PC-9 (cell line): ENCODE data around the gene ATP6V1E1. TPM values are rescaled to one million over a fixed set of nuclear protein-coding genes. Genes with fewer than 3 reads are reported as not detected.

Experiments used
- BruUV-seq: library from RNA; stranded (reverse); fragments of 400-500 nt; replicated peaks from 2 replicates; lab custom pipeline; 2021; lab: Mats Ljungman, UMichigan
- CTCF ChIA-PET: fragments of 300-600 bp; sonication (Branson Sonifier 250); formaldehyde crosslinking; loops from one replicate; lab custom pipeline; 2022; ENCODE audit warnings: antibody characterized with exemption; lab: Charles Lee
- POLR2A ChIA-PET: fragments of 300-600 bp; sonication (Branson Sonifier 250); formaldehyde crosslinking; loops from one replicate; lab custom pipeline; 2022; ENCODE audit warnings: antibody characterized with exemption; ENCODE audit not compliant: unreplicated experiment; lab: Charles Lee
- DNase-seq, 2 experiments: peaks; one replicate each; pipeline versions ENCODE4 v3.0.0 to v3.0.0-alpha.2; 2015 to 2022; ENCODE audit warnings: mixed read lengths in 1 of 2
- H2AFZ ChIP-seq: fragments of 200-600 bp; sonication (generic); 2 replicates; pipeline ENCODE4 v1.8.1; 2017; ENCODE audit warnings: antibody characterized with exemption
- H3F3A ChIP-seq: fragments of 200-600 bp; sonication (generic); 2 replicates; pipeline ENCODE4 v1.8.1; 2017; ENCODE audit warnings: antibody characterized with exemption, mild to moderate bottlenecking, low read depth; ENCODE audit not compliant: insufficient read depth
- H3K27ac ChIP-seq: fragments of 200-600 bp; sonication (generic); 2 replicates; pipeline ENCODE4 v1.6.1; 2016; ENCODE audit warnings: mixed run types
- H3K27me3 ChIP-seq: fragments of 200-600 bp; sonication (generic); 2 replicates; pipeline ENCODE4 v1.6.1; 2016; ENCODE audit warnings: low read depth, mixed run types; ENCODE audit not compliant: insufficient read depth
- H3K36me3 ChIP-seq: fragments of 200-600 bp; sonication (generic); 2 replicates; pipeline ENCODE4 v1.6.1; 2016; ENCODE audit warnings: low read depth, mixed run types
- H3K4me1 ChIP-seq: fragments of 200-600 bp; sonication (generic); replicated peaks from 2 replicates; pipeline ENCODE4 v1.6.1; 2016; ENCODE audit warnings: mixed run types; ENCODE audit not compliant: insufficient read depth
- H3K4me2 ChIP-seq: fragments of 200-600 bp; sonication (generic); 2 replicates; pipeline ENCODE4 v1.6.1; 2017; ENCODE audit warnings: mixed run types
- H3K4me3 ChIP-seq: fragments of 200-600 bp; sonication (generic); 2 replicates; pipeline ENCODE4 v1.6.1; 2016; ENCODE audit warnings: mixed run types
- H3K79me2 ChIP-seq: fragments of 200-600 bp; sonication (generic); 2 replicates; pipeline ENCODE4 v1.6.1; 2017; ENCODE audit warnings: low read depth, mixed run types
- H3K9me2 ChIP-seq: fragments of 200-600 bp; sonication (generic); 2 replicates; pipeline ENCODE4 v1.8.1; 2017; ENCODE audit warnings: mild to moderate bottlenecking; ENCODE audit not compliant: insufficient read depth
- H3K9me3 ChIP-seq: fragments of 200-600 bp; sonication (generic); 2 replicates; pipeline ENCODE4 v1.8.1; 2016; ENCODE audit warnings: low read depth; ENCODE audit not compliant: insufficient read depth
- H4K20me1 ChIP-seq: fragments of 200-600 bp; sonication (generic); 2 replicates; pipeline ENCODE4 v1.8.1; 2017; ENCODE audit not compliant: insufficient read depth
- CTCF ChIP-seq: fragments of 200-600 bp; sonication (generic); conservative IDR thresholded peaks from 2 replicates; pipeline ENCODE4 v1.6.1; 2017; ENCODE audit warnings: mixed run types, antibody characterized with exemption, mild to moderate bottlenecking, moderate library complexity
- EZH2 ChIP-seq: fragments of 200-600 bp; sonication (generic); IDR thresholded peaks from 2 replicates; pipeline ENCODE4 v1.8.0; 2017; ENCODE audit warnings: antibody characterized with exemption, low read depth
- intact Hi-C: fragments of 100-400 bp; cut with micrococcal nuclease; formaldehyde crosslinking; loops from one replicate; pipeline ENCODE4 v1.10.0; 2022; ENCODE audit not compliant: unreplicated experiment
- total RNA-seq: library from RNA; stranded (reverse); gene quantifications from 2 replicates; pipeline ENCODE4 v1.2.3, GENCODE V29; 2021

Gene ATP6V1E1
- total RNA-seq, 1 experiment from 2014 or later = 58.0 TPM

GRCh38 chr22:17631076-17631565 is 2.6 kb upstream of the ATP6V1E1 start:
- no peak overlapping the region for H2AFZ ChIP-seq
- no peaks in the 10 kb centered on the region for H3K27me3 ChIP-seq
- H3K4me2 ChIP-seq = no peak overlapping the region
- DNase-seq = no peak
- ChIA-PET CTCF (no interaction called here), POLR2A (no interaction called here)
- H4K20me1 ChIP-seq = no peaks in the 10 kb centered on the region
- H3K36me3 ChIP-seq = no peaks in the 10 kb centered on the region
- no peak overlapping the region for H3K4me3 ChIP-seq
- H3K79me2 ChIP-seq = peaks cover 23% of the 10 kb centered on the region
- TF ChIP-seq EZH2 (no peak), CTCF (no peak)
- no peaks in the 10 kb centered on the region for H3K9me3 ChIP-seq
- H3F3A ChIP-seq = peaks cover 31% of the 10 kb centered on the region
- H3K4me1 ChIP-seq = peaks cover 38% of the 10 kb centered on the region
- no TSS peak for BruUV-seq
- H3K27ac ChIP-seq = no peak overlapping the region
- H3K9me2 ChIP-seq = no peaks in the 10 kb centered on the region
- intact Hi-C loops = no loop called here

GRCh38 chr22:17629641-17630040 is 1.1 kb upstream of the ATP6V1E1 start:
- no TSS peak for BruUV-seq
- Histone ChIP-seq H2AFZ (no peak overlapping the region), H3K4me2 (peak overlapping the region; percentile 73), H4K20me1 (peaks cover 8% of the 10 kb centered on the region), H3F3A (peaks cover 30% of the 10 kb centered on the region), H3K4me1 (peaks cover 36% of the 10 kb centered on the region), H3K4me3 (peak overlapping the region; percentile 94; the same call in 1 of the 2 replicates), H3K79me2 (peaks cover 38% of the 10 kb centered on the region), H3K27ac (peak overlapping the region; percentile 78), H3K9me3 (no peaks in the 10 kb centered on the region), H3K9me2 (no peaks in the 10 kb centered on the region), H3K27me3 (no peaks in the 10 kb centered on the region), H3K36me3 (no peaks in the 10 kb centered on the region)
- DNase-seq = no peak
- ChIA-PET POLR2A (interaction anchor here (0.7 kb wide), 2 partner anchors 10 to 1543 kb away, joined by 3 read pairs; no protein-coding TSS in a partner anchor), CTCF (no interaction called here)
- TF ChIP-seq CTCF = no peak
- TF ChIP-seq EZH2 = no peak
- intact Hi-C loops = loop anchor here (2.0 kb wide), 1 partner anchor 77 kb away; no protein-coding TSS in a partner anchor

GRCh38 chr22:17629173-17629489 is 582 bp upstream of the ATP6V1E1 start:
- peaks cover 31% of the 10 kb centered on the region for H3K4me1 ChIP-seq
- CTCF ChIA-PET = interaction anchor here (0.6 kb wide), 1 partner anchor 261 kb away, joined by 4 read pairs; no protein-coding TSS in a partner anchor
- BruUV-seq = no TSS peak
- peaks cover 43% of the 10 kb centered on the region for H3K79me2 ChIP-seq
- no peak for DNase-seq
- no peak for TF ChIP-seq EZH2
- TF ChIP-seq CTCF = no peak
- H3K9me3 ChIP-seq = no peaks in the 10 kb centered on the region
- H3F3A ChIP-seq = peaks cover 28% of the 10 kb centered on the region
- intact Hi-C loops = loop anchor here (2.0 kb wide), 1 partner anchor 78 kb away; no protein-coding TSS in a partner anchor
- H3K27me3 ChIP-seq = no peaks in the 10 kb centered on the region
- H3K36me3 ChIP-seq = no peaks in the 10 kb centered on the region
- H4K20me1 ChIP-seq = peaks cover 11% of the 10 kb centered on the region
- H3K27ac ChIP-seq = peak overlapping the region; percentile 78
- no peaks in the 10 kb centered on the region for H3K9me2 ChIP-seq
- peak overlapping the region; percentile 94 for H3K4me3 ChIP-seq
- POLR2A ChIA-PET = interaction anchor here (0.6 to 0.7 kb wide), 3 partner anchors 10 to 1544 kb away, joined by 3 to 5 read pairs (median 3); no protein-coding TSS in a partner anchor
- peak overlapping the region; percentile 75 for H2AFZ ChIP-seq
- peak overlapping the region; percentile 73 for H3K4me2 ChIP-seq
